CD4-positive, alpha-beta memory T cell (primary cell): ENCODE results near the gene PRDM16. TPM values are rescaled to one million over a fixed set of nuclear protein-coding genes. Genes with fewer than 3 reads are reported as not detected.

Source experiments
- CTCF ChIA-PET: fragments of 350-600 bp; sonication (Branson Sonifier 250); formaldehyde crosslinking; loops from one replicate; lab custom pipeline; 2021; ENCODE audit warnings: inconsistent platforms; ENCODE audit not compliant: partially characterized antibody; lab: Charles Lee
- POLR2A ChIA-PET: fragments of 350-600 bp; sonication (Branson Sonifier 250); formaldehyde crosslinking; loops from one replicate; lab custom pipeline; 2021; ENCODE audit not compliant: partially characterized antibody; lab: Charles Lee
- DNase-seq, 5 donors: peaks; one replicate each; pipeline versions ENCODE4 v3.0.0 to v3.0.0-alpha.2; 2020 to 2022; ENCODE audit warnings: mixed read lengths in 1 of 5
- H3K27ac ChIP-seq: one replicate; pipeline ENCODE4 v1.7.0; 2013; ENCODE audit warnings: low read depth, low read length
- H3K27me3 ChIP-seq: 2 replicates; pipeline ENCODE4 v1.7.0; 2013; ENCODE audit warnings: mild to moderate bottlenecking, low read length, moderate library complexity; ENCODE audit not compliant: insufficient read depth
- H3K36me3 ChIP-seq: 2 replicates; pipeline ENCODE4 v1.7.0; 2013; ENCODE audit warnings: mild to moderate bottlenecking, low read length, moderate library complexity; ENCODE audit not compliant: insufficient read depth
- H3K4me1 ChIP-seq: 2 replicates; pipeline ENCODE4 v1.7.0; 2013; ENCODE audit warnings: mild to moderate bottlenecking, low read length, moderate library complexity; ENCODE audit not compliant: insufficient read depth
- H3K4me3 ChIP-seq, 2 donors: one replicate each; pipeline ENCODE4 v1.7.0; 2013; ENCODE audit warnings: low read length in 2 of 2, mild to moderate bottlenecking in 1 of 2
- H3K9me3 ChIP-seq, 2 donors: one replicate each; pipeline ENCODE4 v1.7.0; 2013; ENCODE audit warnings: low read length in 2 of 2, control low read depth in 1 of 2; ENCODE audit not compliant: control insufficient read depth in 1 of 2
- H3K27ac Mint-ChIP-seq, 7 donors: one replicate each; pipeline ENCODE4 v1.8.0; 2020 to 2021; ENCODE audit warnings: mixed read lengths in 7 of 7, mild to moderate bottlenecking in 6 of 7, inconsistent platforms in 3 of 7, moderate library complexity in 3 of 7
- H3K27me3 Mint-ChIP-seq, 2 donors: one replicate each; pipeline ENCODE4 v1.8.0; 2020 to 2021; ENCODE audit warnings: mixed read lengths in 2 of 2
- H3K36me3 Mint-ChIP-seq, 2 donors: one replicate each; pipeline ENCODE4 v1.8.0; 2020 to 2021; ENCODE audit warnings: mixed read lengths in 2 of 2, inconsistent platforms in 1 of 2, mild to moderate bottlenecking in 1 of 2
- H3K4me1 Mint-ChIP-seq, 4 donors: one replicate each; pipeline ENCODE4 v1.8.0; 2020 to 2021; ENCODE audit warnings: mixed read lengths in 4 of 4, mild to moderate bottlenecking in 1 of 4
- H3K4me3 Mint-ChIP-seq, 8 donors: one replicate each; pipeline ENCODE4 v1.8.0; 2020 to 2021; ENCODE audit warnings: mixed read lengths in 8 of 8, mild to moderate bottlenecking in 7 of 8, moderate library complexity in 6 of 8, inconsistent platforms in 3 of 8
- H3K9me3 Mint-ChIP-seq, 8 donors: one replicate each; pipeline ENCODE4 v1.8.0; 2020 to 2021; ENCODE audit warnings: mixed read lengths in 8 of 8, mild to moderate bottlenecking in 5 of 8, inconsistent platforms in 3 of 8, moderate library complexity in 1 of 8
- intact Hi-C: fragments of 100-400 bp; cut with micrococcal nuclease; formaldehyde crosslinking; loops from one replicate; pipeline ENCODE4 v1.15.1; 2023
- polyA plus RNA-seq, 2 donors: library from polyadenylated mRNA; unstranded; fragments of 300-500 nt; fragmentation: Illumina TruSeq; gene quantifications; one replicate each; pipeline ENCODE4 v1.2.3, GENCODE V29; 2021
- total RNA-seq, 2 experiments: library from RNA; stranded (reverse); gene quantifications; one replicate each; pipeline ENCODE4 v1.2.3, GENCODE V29; 2021

PRDM16 gene
- total and polyA plus RNA-seq, 4 experiments from 2014 or later = not detected

DNA sequence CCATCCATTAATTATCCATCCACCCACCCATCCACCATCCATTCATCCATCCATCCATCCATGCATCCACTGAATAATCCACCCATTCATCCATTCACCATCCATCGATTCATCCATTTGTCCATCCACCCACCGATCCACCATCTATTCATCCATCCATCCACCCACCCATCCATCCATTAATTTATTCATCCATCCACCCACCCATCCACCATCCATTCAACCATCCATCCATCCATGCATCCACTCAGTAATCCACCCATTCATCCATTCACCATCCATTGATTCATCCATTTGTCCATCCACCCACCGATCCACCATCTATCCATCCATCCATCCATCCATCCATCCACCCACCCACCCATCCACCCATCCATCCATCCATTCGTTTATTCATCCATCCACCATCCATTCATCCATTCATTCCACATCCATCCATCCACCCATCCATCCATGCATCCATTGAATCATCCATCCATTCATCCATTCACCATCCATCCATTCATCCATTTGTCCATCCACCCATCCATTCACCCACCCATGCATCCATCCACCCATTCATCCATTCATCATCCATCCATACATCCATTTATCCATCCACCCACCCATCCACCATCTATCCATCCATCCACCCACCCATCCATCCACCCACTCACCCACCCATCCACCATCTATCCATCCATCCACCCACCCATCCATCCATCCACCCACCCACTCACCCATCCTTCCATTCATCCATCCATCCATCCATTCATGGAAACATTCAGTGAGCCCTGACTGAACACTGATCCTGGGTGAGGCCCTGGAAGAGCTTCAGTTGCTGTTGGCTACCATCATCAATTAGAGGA, 302.1 kb downstream of the PRDM16 start:
- Mint-ChIP-seq H3K4me1 (peaks cover 2 to 14% (median 5%) of the 10 kb centered on the region in 4 donors), H3K9me3 (peaks cover 0 to 1% (median 0%) of the 10 kb centered on the region in 8 donors), H3K4me3 (no peak overlapping the region), H3K27ac (no peak overlapping the region), H3K36me3 (no peaks in the 10 kb centered on the region), H3K27me3 (peaks cover 0 to 2% of the 10 kb centered on the region in 2 donors)
- H3K4me1 ChIP-seq = peaks cover 12% of the 10 kb centered on the region
- ChIA-PET CTCF (no interaction called here), POLR2A (no interaction called here)
- intact Hi-C loops = no loop called here
- no peaks in the 10 kb centered on the region for H3K27me3 ChIP-seq
- no peaks in the 10 kb centered on the region for H3K36me3 ChIP-seq
- H3K4me3 ChIP-seq = no peak overlapping the region
- H3K9me3 ChIP-seq = no peaks in the 10 kb centered on the region
- no peak overlapping the region for H3K27ac ChIP-seq
- no peak for DNase-seq

- intact Hi-C loops = no loop called here
- no peak for DNase-seq
- Histone ChIP-seq H3K36me3 (no peaks in the 10 kb centered on the region), H3K27me3 (no peaks in the 10 kb centered on the region), H3K4me3 (no peak overlapping the region), H3K27ac (no peak overlapping the region), H3K9me3 (no peaks in the 10 kb centered on the region), H3K4me1 (peaks cover 12% of the 10 kb centered on the region)
- no peaks in the 10 kb centered on the region for H3K36me3 Mint-ChIP-seq
- H3K27ac Mint-ChIP-seq = no peak overlapping the region
- peak overlapping the region in 2 of 8 donors; percentile 20 to 30 for H3K4me3 Mint-ChIP-seq
- peaks cover 0 to 2% of the 10 kb centered on the region in 2 donors for H3K27me3 Mint-ChIP-seq
- peaks cover 2 to 14% (median 5%) of the 10 kb centered on the region in 4 donors for H3K4me1 Mint-ChIP-seq
- POLR2A ChIA-PET = no interaction called here
- CTCF ChIA-PET = no interaction called here
- H3K9me3 Mint-ChIP-seq = peaks cover 0 to 1% (median 0%) of the 10 kb centered on the region in 8 donors
These were observed 303.3 kb downstream of the PRDM16 start for GRCh38 chr1:3372317-3372716.

- H3K27me3 Mint-ChIP-seq = peaks cover 0 to 2% of the 10 kb centered on the region in 2 donors
- Histone ChIP-seq H3K4me3 (no peak overlapping the region), H3K27me3 (no peaks in the 10 kb centered on the region), H3K4me1 (peaks cover 12% of the 10 kb centered on the region), H3K9me3 (no peaks in the 10 kb centered on the region), H3K36me3 (no peaks in the 10 kb centered on the region), H3K27ac (no peak overlapping the region)
- intact Hi-C loops = no loop called here
- ChIA-PET POLR2A (no interaction called here), CTCF (no interaction called here)
- H3K27ac Mint-ChIP-seq = no peak overlapping the region
- DNase-seq = no peak
- H3K4me1 Mint-ChIP-seq = peaks cover 2 to 14% (median 5%) of the 10 kb centered on the region in 4 donors
- no peaks in the 10 kb centered on the region for H3K36me3 Mint-ChIP-seq
- no peak overlapping the region for H3K4me3 Mint-ChIP-seq
- peaks cover 0 to 1% (median 0%) of the 10 kb centered on the region in 8 donors for H3K9me3 Mint-ChIP-seq
These were observed 304.2 kb downstream of the PRDM16 start for GRCh38 chr1:3373175-3373574.

DNA sequence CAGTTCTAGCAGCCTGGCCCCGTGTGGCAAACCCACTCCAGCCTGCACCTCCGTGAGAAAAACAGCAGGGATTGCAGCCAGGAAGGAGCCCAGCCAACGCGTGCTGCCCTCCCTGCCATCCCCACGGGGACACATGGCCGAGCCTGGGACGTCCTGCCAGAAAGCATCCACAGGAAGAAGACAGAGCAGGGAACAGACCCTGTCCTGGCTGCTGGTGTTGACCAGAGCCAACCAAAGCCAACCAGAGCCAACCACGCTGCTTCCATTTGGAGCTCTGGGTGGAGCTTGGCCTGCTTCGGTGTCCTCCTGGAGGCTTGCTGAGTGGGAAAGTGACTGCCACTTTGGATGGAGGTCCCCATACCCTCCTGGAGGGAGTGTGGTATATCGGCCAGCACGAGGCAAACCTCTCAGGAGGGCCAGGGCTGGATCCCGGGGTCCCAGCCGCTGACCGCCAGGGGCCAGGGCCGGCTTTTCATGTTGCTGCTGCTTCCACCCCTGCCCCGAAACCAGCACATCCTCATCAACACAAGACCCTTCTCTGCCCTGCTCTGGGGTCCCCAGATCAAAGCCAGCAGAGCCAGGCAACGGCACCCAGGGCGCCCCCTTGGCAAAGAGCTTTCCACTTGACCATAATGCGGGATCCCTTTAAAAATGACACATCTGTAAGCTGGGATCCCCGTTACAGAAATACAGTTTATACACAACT, 304.9 kb downstream of the PRDM16 start:
- H3K27me3 ChIP-seq = no peaks in the 10 kb centered on the region
- H3K4me3 Mint-ChIP-seq = no peak overlapping the region
- intact Hi-C loops = no loop called here

DNA sequence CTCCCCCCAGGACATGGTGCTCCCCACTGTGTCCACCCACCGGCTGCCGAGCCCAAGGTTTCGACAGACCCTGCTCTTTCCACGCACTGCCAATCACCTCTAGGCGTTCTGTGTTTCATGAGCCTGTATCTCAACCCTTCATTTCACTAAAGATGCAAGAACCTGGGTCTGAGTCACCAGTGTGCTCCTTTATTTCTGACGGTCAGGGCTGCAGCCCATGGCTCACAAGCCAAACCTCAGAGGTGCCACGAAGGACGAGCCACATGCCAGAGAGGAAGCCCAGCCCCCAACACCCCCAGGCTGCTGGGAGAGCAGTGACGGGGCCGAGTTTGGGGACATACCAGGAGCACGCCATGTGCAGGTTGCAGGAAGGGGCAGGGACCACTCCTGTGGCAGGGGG, 306.2 kb downstream of the PRDM16 start:
- peaks cover 12% of the 10 kb centered on the region for H3K4me1 ChIP-seq
- intact Hi-C loops = no loop called here
- no peak overlapping the region for H3K4me3 ChIP-seq
- H3K27me3 ChIP-seq = no peaks in the 10 kb centered on the region
- H3K27ac Mint-ChIP-seq = no peak overlapping the region
- H3K4me3 Mint-ChIP-seq = no peak overlapping the region
- peaks cover 0 to 2% of the 10 kb centered on the region in 2 donors for H3K27me3 Mint-ChIP-seq
- H3K9me3 ChIP-seq = no peaks in the 10 kb centered on the region
- H3K4me1 Mint-ChIP-seq = peaks cover 2 to 14% (median 5%) of the 10 kb centered on the region in 4 donors
- ChIA-PET CTCF (no interaction called here), POLR2A (no interaction called here)
- DNase-seq = no peak
- H3K9me3 Mint-ChIP-seq = peaks cover 0 to 1% (median 0%) of the 10 kb centered on the region in 8 donors
- no peaks in the 10 kb centered on the region for H3K36me3 Mint-ChIP-seq
- no peak overlapping the region for H3K27ac ChIP-seq
- no peaks in the 10 kb centered on the region for H3K36me3 ChIP-seq

More for the DNA sequence above, 304.9 kb downstream of the PRDM16 start:
- peaks cover 12% of the 10 kb centered on the region for H3K4me1 ChIP-seq
- Mint-ChIP-seq H3K27me3 (peaks cover 0 to 2% of the 10 kb centered on the region in 2 donors), H3K4me1 (peaks cover 2 to 14% (median 5%) of the 10 kb centered on the region in 4 donors), H3K27ac (no peak overlapping the region), H3K36me3 (no peaks in the 10 kb centered on the region), H3K9me3 (peaks cover 0 to 1% (median 0%) of the 10 kb centered on the region in 8 donors)
- no peak overlapping the region for H3K4me3 ChIP-seq
- no peak overlapping the region for H3K27ac ChIP-seq
- no peak for DNase-seq
- ChIA-PET POLR2A (no interaction called here), CTCF (no interaction called here)
- H3K36me3 ChIP-seq = no peaks in the 10 kb centered on the region
- H3K9me3 ChIP-seq = no peaks in the 10 kb centered on the region

- H3K9me3 ChIP-seq = no peaks in the 10 kb centered on the region
- H3K4me1 ChIP-seq = peaks cover 12% of the 10 kb centered on the region
- no peaks in the 10 kb centered on the region for H3K27me3 ChIP-seq
- ChIA-PET POLR2A (no interaction called here), CTCF (no interaction called here)
- no peak overlapping the region for H3K27ac ChIP-seq
- H3K27me3 Mint-ChIP-seq = peaks cover 1 to 3% of the 10 kb centered on the region in 2 donors
- H3K27ac Mint-ChIP-seq = no peak overlapping the region
- no peak for DNase-seq
- H3K4me3 ChIP-seq = no peak overlapping the region
- H3K9me3 Mint-ChIP-seq = no peaks in the 10 kb centered on the region
- H3K36me3 ChIP-seq = no peaks in the 10 kb centered on the region
- H3K4me3 Mint-ChIP-seq = no peak overlapping the region
- intact Hi-C loops = no loop called here
- no peaks in the 10 kb centered on the region for H3K36me3 Mint-ChIP-seq
- H3K4me1 Mint-ChIP-seq = peaks cover 2 to 14% (median 5%) of the 10 kb centered on the region in 4 donors
These were observed 308.2 kb downstream of the PRDM16 start for GRCh38 chr1:3377166-3377565.

- Histone ChIP-seq H3K27me3 (no peaks in the 10 kb centered on the region), H3K36me3 (no peaks in the 10 kb centered on the region), H3K4me1 (peaks cover 8% of the 10 kb centered on the region), H3K9me3 (no peaks in the 10 kb centered on the region), H3K4me3 (no peak overlapping the region), H3K27ac (no peak overlapping the region)
- DNase-seq = no peak
- Mint-ChIP-seq H3K4me3 (no peak overlapping the region), H3K4me1 (peaks cover 0 to 9% (median under 1%) of the 10 kb centered on the region in 4 donors), H3K27ac (no peak overlapping the region), H3K27me3 (peaks cover 1 to 3% of the 10 kb centered on the region in 2 donors), H3K36me3 (no peaks in the 10 kb centered on the region), H3K9me3 (no peaks in the 10 kb centered on the region)
- intact Hi-C loops = no loop called here
- ChIA-PET POLR2A (no interaction called here), CTCF (no interaction called here)
These were observed 308.7 kb downstream of the PRDM16 start for GRCh38 chr1:3377604-3378279.
